Right lobe of liver (tissue), 4 donors: ENCODE data around the gene CPSF4.

Experiments
- POLR2A ChIP-seq: fragments of 450-650 bp; IDR thresholded peaks from one replicate; pipeline ENCODE4 v1.6.1; 2017; ENCODE audit warnings: antibody characterized with exemption, mild to moderate bottlenecking
- TF ChIP-seq, protein P1 (sequence below), 4 donors: fragments of 200-600 bp in 3 of 4; fragments of 450-650 bp in 1 of 4; IDR thresholded peaks; one replicate each; pipeline versions ENCODE4 v1.5.1 to v1.8.0; 2016 to 2022; ENCODE audit warnings: antibody characterized with exemption in 4 of 4, mild to moderate bottlenecking in 2 of 4
- donor health status: DM: no; HTN: no; CAD: no.
- donor health status: DM: no; HTN: no; CAD: no.
- donor health status: DM: no; HTN: yes; CAD: no.

DNA sequence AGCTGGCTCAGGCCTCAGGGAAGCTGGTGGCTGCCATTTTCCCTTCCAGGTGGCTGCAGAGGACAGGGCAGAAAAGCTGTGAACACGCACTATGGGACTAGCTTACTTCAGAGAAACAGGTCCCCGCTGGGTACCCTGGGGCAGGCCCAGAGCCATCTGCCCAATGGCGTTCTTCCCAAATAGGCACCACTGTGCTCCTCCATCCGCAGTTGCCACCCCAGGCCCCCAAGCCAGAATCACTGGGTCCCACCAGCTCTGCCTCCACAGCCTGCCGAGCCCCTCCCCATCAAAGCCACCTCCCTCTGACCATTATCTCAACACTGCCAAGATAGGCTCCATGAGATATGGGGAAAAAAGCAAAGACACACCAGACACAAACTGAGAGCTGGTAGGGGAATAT is 18.5 kb upstream of the CPSF4 start:
- TF ChIP-seq, protein P1, sequence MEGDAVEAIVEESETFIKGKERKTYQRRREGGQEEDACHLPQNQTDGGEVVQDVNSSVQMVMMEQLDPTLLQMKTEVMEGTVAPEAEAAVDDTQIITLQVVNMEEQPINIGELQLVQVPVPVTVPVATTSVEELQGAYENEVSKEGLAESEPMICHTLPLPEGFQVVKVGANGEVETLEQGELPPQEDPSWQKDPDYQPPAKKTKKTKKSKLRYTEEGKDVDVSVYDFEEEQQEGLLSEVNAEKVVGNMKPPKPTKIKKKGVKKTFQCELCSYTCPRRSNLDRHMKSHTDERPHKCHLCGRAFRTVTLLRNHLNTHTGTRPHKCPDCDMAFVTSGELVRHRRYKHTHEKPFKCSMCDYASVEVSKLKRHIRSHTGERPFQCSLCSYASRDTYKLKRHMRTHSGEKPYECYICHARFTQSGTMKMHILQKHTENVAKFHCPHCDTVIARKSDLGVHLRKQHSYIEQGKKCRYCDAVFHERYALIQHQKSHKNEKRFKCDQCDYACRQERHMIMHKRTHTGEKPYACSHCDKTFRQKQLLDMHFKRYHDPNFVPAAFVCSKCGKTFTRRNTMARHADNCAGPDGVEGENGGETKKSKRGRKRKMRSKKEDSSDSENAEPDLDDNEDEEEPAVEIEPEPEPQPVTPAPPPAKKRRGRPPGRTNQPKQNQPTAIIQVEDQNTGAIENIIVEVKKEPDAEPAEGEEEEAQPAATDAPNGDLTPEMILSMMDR (IDR thresholded peaks at IDR 0.05), result no peak
- no peak for TF ChIP-seq POLR2A
